Activated CD8-positive, alpha-beta memory T cell treated with anti-CD3 and anti-CD28 coated beads for 4 hours (primary cell): ENCODE results near the gene MRPS6.

Experiments
- DNase-seq, 2 donors: peaks; one replicate each; pipeline ENCODE4 v3.0.0-alpha.2; 2020; ENCODE audit warnings: low read depth in 2 of 2

MRPS6 gene

DNA sequence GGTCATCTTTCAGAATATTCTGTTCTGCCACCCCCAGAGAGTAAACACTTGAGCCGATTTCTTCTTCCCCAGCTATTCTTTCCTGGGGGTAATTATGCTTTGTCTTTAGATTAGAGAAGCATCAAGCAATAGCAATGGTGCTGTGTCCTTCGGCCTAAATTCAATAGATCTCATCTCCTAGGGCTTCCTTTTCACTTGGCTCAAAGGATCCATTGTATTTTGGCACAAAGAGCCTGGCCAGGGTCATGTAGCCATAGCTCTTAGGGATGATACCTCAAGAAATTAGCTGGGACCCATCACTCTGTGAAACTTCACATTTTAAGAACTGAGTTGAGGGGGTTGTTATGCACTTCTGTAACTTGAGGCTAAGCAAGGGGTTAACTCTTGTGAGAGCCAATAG, 27.0 kb downstream of the MRPS6 start:
- no peak for DNase-seq

GRCh38 chr21:34100790-34101189, 27.4 kb downstream of the MRPS6 start:
- no peak for DNase-seq

GRCh38 chr21:34105947-34106541, 32.7 kb downstream of the MRPS6 start:
- no peak for DNase-seq

DNA sequence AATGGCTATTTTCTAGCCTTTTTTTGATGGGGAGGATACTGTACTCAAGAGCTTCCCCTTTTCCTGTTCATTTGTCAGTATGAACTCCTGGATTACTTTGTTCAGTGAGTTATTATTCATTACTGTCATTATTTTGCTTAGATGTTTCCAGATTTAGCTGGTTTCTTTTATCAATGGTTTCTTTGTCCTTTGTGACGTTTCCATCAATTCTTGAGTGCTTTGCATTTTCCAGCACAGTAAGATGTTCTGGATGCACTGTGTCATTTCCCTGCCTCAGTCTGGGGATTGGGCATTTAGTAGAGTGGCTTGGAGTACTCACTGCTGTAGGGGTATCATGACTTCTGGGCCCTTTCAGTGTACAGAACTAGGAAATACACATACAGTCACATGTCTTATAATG, 34.2 kb downstream of the MRPS6 start:
- DNase-seq: no peak

- no peak for DNase-seq
These were observed 35.7 kb downstream of the MRPS6 start for GRCh38 chr21:34109075-34109474.

GRCh38 chr21:34110594-34111202, 37.3 kb downstream of the MRPS6 start:
- no peak for DNase-seq

GRCh38 chr21:34112316-34113033, 39.1 kb downstream of the MRPS6 start:
- DNase-seq: no peak

- DNase-seq: no peak
These were observed 40.5 kb downstream of the MRPS6 start for GRCh38 chr21:34113842-34114241.

DNA sequence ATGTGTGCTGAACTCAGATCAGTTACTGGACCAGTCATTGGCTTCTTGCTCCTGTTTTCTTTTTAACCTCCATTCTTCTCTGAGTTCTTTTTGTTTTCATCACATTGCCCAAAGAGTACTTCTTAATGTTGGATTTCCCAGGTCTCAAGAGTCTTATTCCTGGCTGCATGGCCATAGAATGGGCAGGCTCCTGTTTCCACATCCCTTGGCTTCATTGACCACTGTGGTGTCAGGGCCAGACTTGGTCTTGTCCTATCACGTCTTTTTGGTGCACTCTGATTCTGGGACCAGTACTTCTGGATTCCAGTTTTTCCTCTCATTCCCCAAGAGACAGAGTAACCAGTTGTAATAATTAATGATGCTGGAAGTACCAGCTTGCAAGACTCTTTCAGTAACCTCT, 41.8 kb downstream of the MRPS6 start:
- DNase-seq: no peak

GRCh38 chr21:34116569-34116968, 43.2 kb downstream of the MRPS6 start:
- DNase-seq: no peak

GRCh38 chr21:34120867-34121266, 47.5 kb downstream of the MRPS6 start:
- DNase-seq: no peak

GRCh38 chr21:34122047-34122446, 48.7 kb downstream of the MRPS6 start:
- DNase-seq: no peak

GRCh38 chr21:34123609-34124008, 50.2 kb downstream of the MRPS6 start:
- DNase-seq: no peak

- DNase-seq: no peak
These were observed 52.9 kb downstream of the MRPS6 start for GRCh38 chr21:34126269-34126668.

DNA sequence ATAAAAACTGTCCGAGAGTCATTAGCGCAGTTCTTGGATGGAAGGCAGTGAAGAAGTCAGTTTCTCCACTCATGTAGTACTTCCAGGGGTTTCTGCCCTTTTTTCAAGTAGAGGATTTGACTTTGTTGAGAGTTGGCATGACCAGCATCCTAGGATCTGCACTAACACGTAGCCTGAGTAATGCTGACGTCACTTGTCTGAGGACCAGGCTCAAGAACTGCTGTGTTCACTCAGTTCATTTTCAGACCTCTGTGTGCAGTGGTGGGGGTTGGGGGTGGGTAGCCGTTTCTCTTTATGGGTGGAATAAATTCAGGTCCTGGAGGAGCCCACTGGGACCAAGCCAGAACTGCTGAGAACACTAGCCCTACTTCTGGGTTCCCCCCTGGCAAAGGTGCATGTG, 53.3 kb downstream of the MRPS6 start:
- DNase-seq: no peak

GRCh38 chr21:34128124-34128523, 54.7 kb downstream of the MRPS6 start:
- DNase-seq: no peak

- DNase-seq: no peak
These were observed 55.3 kb downstream of the MRPS6 start for GRCh38 chr21:34128674-34129038.

GRCh38 chr21:34129039-34129891, 55.9 kb downstream of the MRPS6 start:
- DNase-seq: peak; percentile 23 to 41

DNA sequence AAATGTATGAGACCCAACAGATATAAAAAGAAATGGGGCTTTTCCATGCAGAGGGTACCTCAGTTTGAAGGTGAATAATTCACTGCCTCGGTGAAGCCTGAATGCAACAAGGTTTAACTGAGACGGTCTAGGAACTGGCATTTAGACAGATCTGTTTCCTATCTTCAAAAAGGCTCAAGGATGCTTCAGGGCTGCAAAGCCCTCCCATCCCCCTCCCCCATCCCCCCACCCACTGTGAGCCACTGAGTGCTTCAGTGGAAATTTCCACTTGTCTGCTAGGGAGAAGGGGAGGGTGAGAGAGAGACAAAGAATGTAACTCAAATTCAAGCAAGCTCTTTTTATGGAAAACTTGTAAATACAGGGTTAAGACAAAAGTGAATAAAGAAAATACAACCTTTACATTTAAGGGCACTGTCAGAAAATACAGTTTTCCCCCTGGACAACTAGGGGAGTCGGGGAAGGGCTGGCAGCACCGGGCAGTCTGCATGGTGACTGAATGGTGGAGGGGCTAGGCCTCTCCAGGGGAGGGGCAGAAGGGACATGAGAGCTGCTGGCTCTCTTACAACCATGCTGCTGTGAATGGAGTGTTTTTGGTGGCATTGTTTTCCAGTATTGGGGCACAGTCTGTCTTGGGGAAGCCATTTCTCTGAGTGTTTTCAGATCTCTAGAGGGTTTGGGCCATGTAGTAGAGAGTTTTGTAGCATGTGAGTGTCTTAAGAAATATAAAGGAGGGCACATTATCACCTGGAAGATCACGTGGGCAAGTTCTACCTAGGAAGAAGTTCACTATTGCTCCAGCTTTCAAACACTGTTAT, 56.7 kb downstream of the MRPS6 start:
- DNase-seq: no peak

DNA sequence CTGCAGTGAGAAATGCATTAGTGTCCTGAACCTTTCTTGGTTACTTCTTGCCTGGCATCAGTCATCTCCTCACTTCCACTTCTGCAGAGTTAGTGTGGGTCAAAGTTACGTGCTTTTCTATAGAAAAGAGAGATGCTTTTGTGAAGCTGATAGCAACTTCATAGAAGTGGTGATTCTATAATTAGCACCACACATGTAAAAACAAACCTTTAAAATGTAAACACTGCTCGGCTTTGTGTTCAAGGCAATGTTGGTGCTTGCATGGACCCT, 57.3 kb downstream of the MRPS6 start:
- DNase-seq: no peak

DNA sequence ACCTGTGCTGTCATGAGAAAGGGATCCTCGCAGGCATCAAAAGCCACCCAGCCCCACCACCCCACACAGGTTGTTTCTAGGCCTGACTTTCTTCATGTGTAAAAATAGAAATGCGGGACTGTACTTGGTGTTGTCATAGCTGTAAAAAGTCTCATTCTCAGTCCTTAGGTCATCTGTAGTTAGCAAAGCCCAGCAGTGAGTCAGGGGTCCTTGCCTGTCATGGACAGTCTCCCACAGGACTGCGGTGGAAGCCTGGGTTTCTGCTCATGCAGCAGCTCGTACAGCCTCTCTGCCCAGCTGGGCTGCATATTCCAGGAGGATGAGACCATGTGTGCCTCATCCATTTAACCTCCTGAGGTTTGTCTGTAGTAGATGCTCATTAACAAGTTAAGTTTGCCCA, 58.2 kb downstream of the MRPS6 start:
- no peak for DNase-seq

GRCh38 chr21:34132202-34132601, 58.8 kb downstream of the MRPS6 start:
- no peak for DNase-seq
